ENCODE measurements around the gene LMNTD1.
"Not testable (repeated sequence)": the region's sequence is repeated elsewhere in the genome, so short reads cannot be mapped to it uniquely, and the experiment has no call there.

The LMNTD1 gene

GRCh38 chr12:25488956-25489870, 63.9 kb downstream of the LMNTD1 start:
- not testable (repeated sequence) for DNase-seq

- peak; percentile 8 for DNase-seq
These were observed 70.5 kb downstream of the LMNTD1 start for GRCh38 chr12:25482625-25483024.

GRCh38 chr12:25480145-25480544, 72.9 kb downstream of the LMNTD1 start:
- DNase-seq: no peak

GRCh38 chr12:25477217-25477616, 75.9 kb downstream of the LMNTD1 start:
- no peak for DNase-seq

- no peak for DNase-seq
These were observed 80.6 kb downstream of the LMNTD1 start for GRCh38 chr12:25472453-25472852.

GRCh38 chr12:25469861-25470260, 83.2 kb downstream of the LMNTD1 start:
- no peak for DNase-seq

- DNase-seq: no peak
These were observed 83.7 kb downstream of the LMNTD1 start for GRCh38 chr12:25469368-25469767.

GRCh38 chr12:25463521-25463920, 89.6 kb downstream of the LMNTD1 start:
- no peak for DNase-seq

- DNase-seq: no peak
These were observed 90.1 kb downstream of the LMNTD1 start for GRCh38 chr12:25463005-25463404.

GRCh38 chr12:25459541-25459951, 93.5 kb downstream of the LMNTD1 start:
- no peak for DNase-seq

GRCh38 chr12:25458047-25458552, 95.0 kb downstream of the LMNTD1 start:
- no peak for DNase-seq

- no peak for DNase-seq
These were observed 96.6 kb downstream of the LMNTD1 start for GRCh38 chr12:25456474-25456873.

- no peak for DNase-seq
These were observed 97.4 kb downstream of the LMNTD1 start for GRCh38 chr12:25455696-25456095.

GRCh38 chr12:25449007-25449406, 104.1 kb downstream of the LMNTD1 start:
- no peak for DNase-seq

- no peak for DNase-seq
These were observed 106.0 kb downstream of the LMNTD1 start for GRCh38 chr12:25447046-25447445.

GRCh38 chr12:25438638-25439037, 114.4 kb downstream of the LMNTD1 start:
- no peak for DNase-seq

GRCh38 chr12:25436206-25437030, 116.7 kb downstream of the LMNTD1 start:
- peak; percentile 46 for DNase-seq

- no peak for DNase-seq
These were observed 117.7 kb downstream of the LMNTD1 start for GRCh38 chr12:25435431-25435830.

GRCh38 chr12:25434515-25434914, 118.6 kb downstream of the LMNTD1 start:
- no peak for DNase-seq

GRCh38 chr12:25433581-25434325, 119.3 kb downstream of the LMNTD1 start:
- no peak for DNase-seq

- no peak for DNase-seq
These were observed 120.1 kb downstream of the LMNTD1 start for GRCh38 chr12:25433024-25433423.
